A549 (cell line): ENCODE measurements around the gene ARHGEF26.

Experiments
- MAX ChIP-seq: IDR thresholded peaks from 2 replicates; pipeline ENCODE4 v1.6.1; 2012
- POLR2A ChIP-seq: IDR thresholded peaks from 2 replicates; pipeline ENCODE4 v1.6.1; 2012; ENCODE audit warnings: mild to moderate bottlenecking, low read length
- RAD21 ChIP-seq, 2 experiments: fragments of >200 bp in 1 of 2; sonication (Bioruptor Twin) in 1 of 2; formaldehyde crosslinking in 1 of 2; IDR thresholded peaks in 1 of 2; conservative IDR thresholded peaks in 1 of 2; 2 replicates in 1 of 2; 3 replicates in 1 of 2; pipeline ENCODE4 v1.6.1; 2012 to 2018; ENCODE audit warnings: inconsistent platforms in 1 of 2
- ZFP36 ChIP-seq: fragments of 450-650 bp; IDR thresholded peaks from 2 replicates; pipeline ENCODE4 v1.6.1; 2014; ENCODE audit warnings: borderline replicate concordance; ENCODE audit not compliant: partially characterized antibody
- TF ChIP-seq, protein P1 (sequence below): fragments of >200 bp; sonication (Bioruptor Twin); formaldehyde crosslinking; IDR thresholded peaks from 3 replicates; pipeline ENCODE4 v1.5.1; 2016

- no peak for TF ChIP-seq ZFP36
- TF ChIP-seq MAX: no peak
- TF ChIP-seq RAD21 (conservative IDR thresholded peaks at IDR 0.05 in 1 of 2, IDR thresholded peaks at IDR 0.05 in 1 of 2): no peak
- no peak for TF ChIP-seq POLR2A
- TF ChIP-seq, protein P1, sequence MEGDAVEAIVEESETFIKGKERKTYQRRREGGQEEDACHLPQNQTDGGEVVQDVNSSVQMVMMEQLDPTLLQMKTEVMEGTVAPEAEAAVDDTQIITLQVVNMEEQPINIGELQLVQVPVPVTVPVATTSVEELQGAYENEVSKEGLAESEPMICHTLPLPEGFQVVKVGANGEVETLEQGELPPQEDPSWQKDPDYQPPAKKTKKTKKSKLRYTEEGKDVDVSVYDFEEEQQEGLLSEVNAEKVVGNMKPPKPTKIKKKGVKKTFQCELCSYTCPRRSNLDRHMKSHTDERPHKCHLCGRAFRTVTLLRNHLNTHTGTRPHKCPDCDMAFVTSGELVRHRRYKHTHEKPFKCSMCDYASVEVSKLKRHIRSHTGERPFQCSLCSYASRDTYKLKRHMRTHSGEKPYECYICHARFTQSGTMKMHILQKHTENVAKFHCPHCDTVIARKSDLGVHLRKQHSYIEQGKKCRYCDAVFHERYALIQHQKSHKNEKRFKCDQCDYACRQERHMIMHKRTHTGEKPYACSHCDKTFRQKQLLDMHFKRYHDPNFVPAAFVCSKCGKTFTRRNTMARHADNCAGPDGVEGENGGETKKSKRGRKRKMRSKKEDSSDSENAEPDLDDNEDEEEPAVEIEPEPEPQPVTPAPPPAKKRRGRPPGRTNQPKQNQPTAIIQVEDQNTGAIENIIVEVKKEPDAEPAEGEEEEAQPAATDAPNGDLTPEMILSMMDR: no peak
Measured at GRCh38 chr3:154240235-154240634, 119.0 kb downstream of the ARHGEF26 start.
